Urinary bladder (tissue), 4 donors: ENCODE data around the gene HSDL1. TPM values are rescaled to one million over a fixed set of nuclear protein-coding genes. Genes with fewer than 3 reads are reported as not detected.

Experiments used
- DNase-seq: peaks from one replicate; pipeline ENCODE4 v3.0.0-alpha.2; 2015; ENCODE audit errors: extremely low spot score
- H3K27ac ChIP-seq: one replicate; pipeline ENCODE4 v1.5.1; 2013; ENCODE audit warnings: low read depth, mild to moderate bottlenecking, moderate library complexity
- H3K36me3 ChIP-seq: one replicate; pipeline ENCODE4 v1.6.1; 2013; ENCODE audit warnings: mild to moderate bottlenecking, moderate library complexity; ENCODE audit not compliant: insufficient read depth
- H3K4me1 ChIP-seq: one replicate; pipeline ENCODE4 v1.6.1; 2013; ENCODE audit warnings: mild to moderate bottlenecking, moderate library complexity; ENCODE audit not compliant: insufficient read depth
- H3K4me3 ChIP-seq: one replicate; pipeline ENCODE4 v1.5.1; 2013; ENCODE audit warnings: low read depth, low read length
- WGBS: extraction: QIAGEN DNeasy Blood & Tissue Kit; methylation state at CpG from one replicate; pipeline ENCODE4 v1.1.7; 2013; 5-methylcytosine and 5-hydroxymethylcytosine counted together
- polyA plus RNA-seq: library from polyadenylated mRNA; stranded (reverse); fragments of 200-250 nt; gene quantifications from one replicate; pipeline ENCODE4 v1.2.3, GENCODE V29; 2013
- total RNA-seq: library from RNA; depleted of rRNA; stranded (reverse); fragments of >200 nt; gene quantifications from one replicate; pipeline ENCODE4 v1.2.3, GENCODE V29; 2014
- donor health status: healthy with polysubstance abuse.
- donor health status: healthy.

The HSDL1 gene
- total and polyA plus RNA-seq, 2 donors = 12.9 to 32.7 TPM

GRCh38 chr16:84180519-84181140 lies 35.7 kb upstream of the HSDL1 start:
- Histone ChIP-seq H3K27ac (no peak overlapping the region), H3K36me3 (peaks cover 9% of the 10 kb centered on the region), H3K4me1 (no peaks in the 10 kb centered on the region), H3K4me3 (no peak overlapping the region)
- WGBS = 79% methylated on average over 21 of the region's 21 CpGs
- DNase-seq = no peak

GRCh38 chr16:84179612-84180320 lies 34.8 kb upstream of the HSDL1 start:
- DNase-seq = no peak
- Histone ChIP-seq H3K36me3 (peaks cover 9% of the 10 kb centered on the region), H3K4me1 (no peaks in the 10 kb centered on the region), H3K4me3 (no peak overlapping the region), H3K27ac (no peak overlapping the region)
- 85% methylated on average over 33 of the region's 33 CpGs for WGBS

DNA sequence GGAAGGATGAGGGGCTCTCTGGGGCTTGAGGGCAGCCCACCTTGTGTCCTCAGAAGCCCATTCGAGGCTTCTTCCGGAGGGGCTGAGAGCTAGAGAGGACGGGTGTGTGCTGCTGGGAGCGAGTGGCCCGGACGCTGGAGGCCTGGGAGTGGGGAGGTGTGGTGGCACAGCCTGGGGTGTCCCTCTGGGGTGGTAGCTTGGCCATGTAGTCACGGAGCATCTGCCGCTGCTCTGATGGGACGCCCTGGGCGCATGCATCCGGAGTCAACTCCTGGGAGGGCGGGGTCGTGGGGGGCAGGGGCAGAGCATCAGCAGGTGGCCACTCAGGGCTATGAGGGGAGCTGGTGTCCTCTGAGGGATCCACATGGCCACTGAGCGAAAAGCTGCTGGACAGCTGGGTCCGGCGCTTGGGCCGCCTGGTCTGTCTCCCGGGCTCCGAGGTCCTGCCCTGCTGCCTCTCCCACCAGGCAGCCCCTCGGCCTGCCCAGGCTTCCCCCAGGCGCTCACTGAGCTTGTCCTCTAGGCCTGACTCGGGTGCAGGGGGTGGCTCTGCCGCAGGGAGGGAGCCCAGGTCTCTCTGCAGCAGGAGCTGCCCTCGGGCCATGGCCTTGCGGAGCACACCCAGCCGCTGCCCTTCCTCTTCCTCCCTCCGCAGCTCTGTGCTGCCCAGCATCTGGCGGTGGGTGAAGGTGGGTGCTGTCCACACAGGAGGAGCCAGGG lies 34.1 kb upstream of the HSDL1 start:
- no peak for DNase-seq
- Histone ChIP-seq H3K4me1 (no peaks in the 10 kb centered on the region), H3K27ac (no peak overlapping the region), H3K36me3 (peaks cover 9% of the 10 kb centered on the region), H3K4me3 (no peak overlapping the region)
- WGBS = 90% methylated on average over 28 of the region's 28 CpGs

DNA sequence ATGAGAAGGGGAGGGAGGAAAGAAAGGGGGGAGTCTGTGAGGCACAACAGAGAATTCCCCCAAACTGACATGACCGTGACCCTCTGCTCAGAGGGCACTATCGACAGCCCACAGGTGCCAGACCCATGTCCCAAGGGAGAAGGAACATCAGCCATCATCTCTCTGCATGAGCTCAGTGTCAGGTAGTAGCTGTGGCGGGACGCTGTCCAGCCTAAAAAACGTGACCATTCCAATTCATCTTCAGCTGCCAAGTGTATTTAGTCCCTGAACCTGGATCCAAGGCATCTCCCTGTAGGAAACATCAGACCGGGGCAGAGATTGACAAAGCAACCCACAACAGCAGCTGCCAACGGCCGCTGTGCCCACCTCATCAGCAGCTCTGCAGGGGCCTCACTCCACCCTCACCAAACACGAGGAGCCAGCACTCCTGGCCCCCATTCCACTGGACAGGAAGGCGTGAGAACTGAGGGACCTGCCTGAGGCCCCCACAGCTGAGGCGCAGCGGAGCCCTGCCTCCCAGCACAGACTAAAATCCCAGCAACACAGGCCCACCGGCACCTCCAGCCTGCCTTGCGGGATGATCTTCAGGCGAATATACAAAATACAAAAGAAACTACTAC lies 33.3 kb upstream of the HSDL1 start:
- Histone ChIP-seq H3K36me3 (peaks cover 9% of the 10 kb centered on the region), H3K27ac (no peak overlapping the region), H3K4me1 (no peaks in the 10 kb centered on the region), H3K4me3 (no peak overlapping the region)
- DNase-seq = no peak
- WGBS = 84% methylated on average over 15 of the region's 15 CpGs

GRCh38 chr16:84177741-84178073 lies 32.7 kb upstream of the HSDL1 start:
- H3K4me1 ChIP-seq = no peaks in the 10 kb centered on the region
- no peak overlapping the region for H3K4me3 ChIP-seq
- H3K36me3 ChIP-seq = peaks cover 9% of the 10 kb centered on the region
- DNase-seq = no peak
- peak overlapping the region; percentile 46 for H3K27ac ChIP-seq
- 53% methylated on average over 9 of the region's 9 CpGs for WGBS

DNA sequence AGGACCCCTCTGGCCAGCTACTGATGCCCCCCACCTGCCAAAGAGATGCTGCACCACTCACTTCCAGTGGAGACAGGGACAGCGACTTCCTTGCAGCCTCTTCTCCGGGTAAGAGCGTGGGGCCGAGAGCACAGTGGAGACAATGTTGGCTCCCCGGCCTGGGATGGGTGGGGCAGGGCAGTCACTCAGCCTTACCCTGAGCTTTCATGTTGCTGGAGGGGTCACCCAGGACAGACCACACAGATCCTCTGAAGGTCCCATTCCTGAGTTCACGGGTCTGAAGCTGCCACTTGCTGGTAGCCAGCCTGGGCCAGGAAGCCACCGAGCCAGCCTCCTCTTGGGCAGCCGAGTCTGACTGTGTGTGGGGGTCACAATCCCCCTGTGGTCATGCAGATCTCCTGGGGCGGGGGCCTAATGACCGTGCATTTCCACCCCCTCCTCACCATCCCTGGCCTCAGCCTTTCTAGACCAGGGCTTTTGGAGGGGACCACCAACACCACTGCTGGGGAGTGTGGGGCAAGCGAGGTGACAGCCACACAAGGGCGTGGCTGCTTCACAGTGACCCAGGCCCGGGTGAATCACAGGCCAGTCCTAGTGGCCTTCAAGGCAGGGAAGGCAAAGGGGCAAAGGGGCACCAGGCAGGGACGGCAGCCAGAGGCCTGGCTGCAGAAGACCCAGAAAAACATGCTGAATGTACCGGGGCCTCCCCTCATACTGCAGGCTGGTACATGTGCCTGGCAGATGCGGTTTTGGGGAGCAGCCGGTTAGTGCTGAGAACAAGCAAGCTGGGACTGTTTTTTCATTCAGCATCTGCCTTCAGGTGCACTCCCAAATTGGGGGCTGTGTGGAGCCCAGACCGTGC lies 31.4 kb upstream of the HSDL1 start:
- no peaks in the 10 kb centered on the region for H3K4me1 ChIP-seq
- peaks cover 4% of the 10 kb centered on the region for H3K36me3 ChIP-seq
- 59% methylated on average over 18 of the region's 18 CpGs for WGBS
- no peak overlapping the region for H3K27ac ChIP-seq
- H3K4me3 ChIP-seq = no peak overlapping the region
- DNase-seq = no peak

- no peaks in the 10 kb centered on the region for H3K4me1 ChIP-seq
- H3K36me3 ChIP-seq = peaks cover 2% of the 10 kb centered on the region
- no peak overlapping the region for H3K4me3 ChIP-seq
- DNase-seq = no peak
- WGBS = 43% methylated on average over 10 of the region's 10 CpGs
- H3K27ac ChIP-seq = no peak overlapping the region
These were observed 30.5 kb upstream of the HSDL1 start for GRCh38 chr16:84175350-84176081.

DNA sequence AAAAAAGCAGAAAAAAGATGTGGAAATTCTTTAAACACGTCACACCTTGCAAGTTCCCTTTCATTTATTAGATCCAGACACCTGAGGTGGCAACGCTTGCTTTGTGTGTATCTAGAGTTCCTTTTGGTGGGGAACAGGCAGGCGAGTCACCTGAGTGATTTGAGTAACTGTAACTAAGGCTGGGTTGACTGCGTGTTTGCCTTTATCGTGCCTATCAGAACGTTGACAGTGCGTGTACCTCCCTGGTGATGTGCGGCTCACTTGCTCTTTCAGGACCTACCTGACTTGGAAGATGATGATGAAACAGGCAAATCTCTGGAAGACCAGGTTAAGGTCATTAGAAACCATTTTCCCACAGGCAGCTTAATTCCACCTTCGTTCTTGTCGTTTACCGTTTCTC lies 29.4 kb upstream of the HSDL1 start:
- Histone ChIP-seq H3K36me3 (no peaks in the 10 kb centered on the region), H3K4me3 (no peak overlapping the region), H3K27ac (no peak overlapping the region), H3K4me1 (no peaks in the 10 kb centered on the region)
- 84% methylated on average over 11 of the region's 11 CpGs for WGBS
- no peak for DNase-seq

DNA sequence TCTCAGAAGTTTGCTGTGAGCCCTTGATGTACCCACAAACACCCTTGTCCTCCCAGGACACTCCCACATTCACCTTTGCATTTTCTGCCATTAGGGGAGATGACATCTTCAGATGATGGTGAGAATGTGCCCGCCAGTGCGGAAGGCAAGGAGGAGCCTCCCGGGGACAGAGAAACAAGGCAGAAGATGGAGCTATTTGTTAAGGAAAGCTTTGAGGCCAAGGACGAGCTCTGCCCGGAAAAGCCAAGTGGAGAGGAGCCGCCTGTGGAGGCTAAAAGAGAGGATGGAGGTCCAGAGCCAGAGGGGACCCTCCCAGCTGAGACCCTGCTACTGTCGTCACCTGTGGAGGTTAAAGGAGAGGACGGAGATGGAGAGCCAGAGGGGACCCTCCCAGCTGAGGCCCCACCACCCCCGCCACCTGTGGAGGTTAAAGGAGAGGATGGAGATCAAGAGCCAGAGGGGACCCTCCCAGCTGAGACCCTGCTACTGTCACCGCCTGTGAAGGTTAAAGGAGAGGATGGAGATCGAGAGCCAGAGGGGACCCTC lies 24.9 kb upstream of the HSDL1 start:
- no peak overlapping the region for H3K4me3 ChIP-seq
- H3K4me1 ChIP-seq = no peaks in the 10 kb centered on the region
- no peak overlapping the region for H3K27ac ChIP-seq
- 69% methylated on average over 11 of the region's 11 CpGs for WGBS
- DNase-seq = no peak
- H3K36me3 ChIP-seq = no peaks in the 10 kb centered on the region

DNA sequence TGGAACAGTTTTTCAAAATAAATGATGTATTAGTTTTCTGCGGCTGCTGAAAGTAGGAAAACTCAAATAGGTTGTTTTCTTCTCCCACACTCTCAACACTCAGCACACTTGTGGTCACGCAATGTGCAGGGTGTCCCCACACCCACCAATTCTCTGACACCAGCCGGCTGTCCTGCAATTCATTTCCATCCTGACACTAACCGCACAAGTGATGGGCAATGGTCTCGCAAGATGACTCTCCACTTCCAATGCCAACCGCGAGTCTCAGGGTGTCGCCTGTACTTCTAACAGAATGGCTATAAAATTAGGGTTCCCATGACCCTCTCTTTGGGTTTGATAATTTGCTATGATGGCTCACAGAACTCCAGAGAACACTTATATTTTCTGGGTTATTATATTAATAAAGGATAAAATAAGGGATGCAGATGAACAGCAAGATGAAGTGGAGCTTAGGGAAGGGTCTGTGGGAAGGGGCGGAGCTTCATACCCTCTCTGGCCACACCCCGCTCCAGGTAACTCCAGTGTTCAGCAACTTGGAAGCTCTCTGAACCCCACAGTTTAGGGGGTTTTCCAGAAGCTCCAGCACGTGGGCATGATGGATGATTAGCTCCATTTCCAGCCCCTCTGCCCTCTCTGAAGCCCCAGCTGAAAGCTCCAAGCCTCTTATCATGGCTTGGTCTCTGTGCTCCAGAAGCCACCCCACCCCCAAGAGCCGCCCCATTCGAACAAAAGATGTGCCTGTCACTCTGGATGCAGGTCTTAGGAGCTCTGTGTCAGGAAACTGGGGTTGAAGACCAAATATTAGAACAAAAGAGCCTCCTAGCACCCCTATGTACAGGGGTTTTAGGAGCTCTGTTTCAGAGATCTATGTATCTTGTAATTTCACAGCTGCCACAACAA lies 22.1 kb upstream of the HSDL1 start:
- Histone ChIP-seq H3K27ac (no peak overlapping the region), H3K4me3 (no peak overlapping the region), H3K4me1 (no peaks in the 10 kb centered on the region), H3K36me3 (no peaks in the 10 kb centered on the region)
- 73% methylated on average over 13 of the region's 13 CpGs for WGBS
- no peak for DNase-seq

GRCh38 chr16:84165746-84166145 lies 20.8 kb upstream of the HSDL1 start:
- Histone ChIP-seq H3K27ac (no peak overlapping the region), H3K4me1 (no peaks in the 10 kb centered on the region), H3K36me3 (no peaks in the 10 kb centered on the region), H3K4me3 (no peak overlapping the region)
- 72% methylated on average over 7 of the region's 7 CpGs for WGBS
- DNase-seq = no peak

- no peak for DNase-seq
- H3K4me1 ChIP-seq = no peaks in the 10 kb centered on the region
- no peak overlapping the region for H3K27ac ChIP-seq
- no peaks in the 10 kb centered on the region for H3K36me3 ChIP-seq
- WGBS = 48% methylated on average over 3 of the region's 3 CpGs
- H3K4me3 ChIP-seq = no peak overlapping the region
These were observed 16.8 kb upstream of the HSDL1 start for GRCh38 chr16:84161801-84162200.
